Astrocyte of the cerebellum (primary cell): Measurements from ENCODE around the gene IL1F10.

Experiments
- DNase-seq: peaks from one replicate; pipeline ENCODE4 v3.0.0-alpha.2; 2011; ENCODE audit warnings: low read depth
- H3K4me3 ChIP-seq: 2 replicates; pipeline ENCODE4 v1.5.1; 2011; ENCODE audit warnings: mild to moderate bottlenecking, low read depth, low read length, moderate library complexity
- in situ Hi-C: cut with HindIII; loops from 2 replicates; pipeline ENCODE4 v1.10.0; 2017; ENCODE audit warnings: low sequenced_read_pairs
- TF ChIP-seq, protein P1 (sequence below): IDR thresholded peaks from 2 replicates; pipeline ENCODE4 v1.5.1; 2012; ENCODE audit warnings: low read length, low read depth, moderate library complexity, mild to moderate bottlenecking; ENCODE audit errors: missing control alignments

IL1F10 gene, protein sequence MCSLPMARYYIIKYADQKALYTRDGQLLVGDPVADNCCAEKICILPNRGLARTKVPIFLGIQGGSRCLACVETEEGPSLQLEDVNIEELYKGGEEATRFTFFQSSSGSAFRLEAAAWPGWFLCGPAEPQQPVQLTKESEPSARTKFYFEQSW

DNA sequence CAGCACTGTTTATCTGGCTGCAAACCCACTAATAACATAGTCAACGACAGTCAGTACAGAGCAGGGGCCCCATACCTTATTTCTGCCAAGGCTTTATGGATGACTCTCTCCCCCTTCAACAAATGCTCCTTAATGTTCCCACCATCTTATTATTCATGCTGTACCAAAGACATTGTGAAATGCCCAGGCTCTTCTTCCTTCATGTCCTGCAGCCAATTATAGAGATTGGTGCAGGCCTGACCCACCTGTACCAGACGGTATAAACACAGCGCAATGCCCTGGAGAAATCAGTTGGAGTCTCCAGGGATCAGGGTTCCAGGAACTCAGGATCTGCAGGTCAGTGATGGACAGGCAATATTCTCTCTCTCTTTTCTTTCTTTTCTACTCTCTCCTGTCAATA, at the start of gene IL1F10:
Gene IL1F10 (plus strand): TSS at position 290 of the 400 bp plus-strand sequence. CDS start 4,769 bp downstream, outside the sequence.
- no peak for DNase-seq
- in situ Hi-C loops = no loop called here
- TF ChIP-seq, protein P1, sequence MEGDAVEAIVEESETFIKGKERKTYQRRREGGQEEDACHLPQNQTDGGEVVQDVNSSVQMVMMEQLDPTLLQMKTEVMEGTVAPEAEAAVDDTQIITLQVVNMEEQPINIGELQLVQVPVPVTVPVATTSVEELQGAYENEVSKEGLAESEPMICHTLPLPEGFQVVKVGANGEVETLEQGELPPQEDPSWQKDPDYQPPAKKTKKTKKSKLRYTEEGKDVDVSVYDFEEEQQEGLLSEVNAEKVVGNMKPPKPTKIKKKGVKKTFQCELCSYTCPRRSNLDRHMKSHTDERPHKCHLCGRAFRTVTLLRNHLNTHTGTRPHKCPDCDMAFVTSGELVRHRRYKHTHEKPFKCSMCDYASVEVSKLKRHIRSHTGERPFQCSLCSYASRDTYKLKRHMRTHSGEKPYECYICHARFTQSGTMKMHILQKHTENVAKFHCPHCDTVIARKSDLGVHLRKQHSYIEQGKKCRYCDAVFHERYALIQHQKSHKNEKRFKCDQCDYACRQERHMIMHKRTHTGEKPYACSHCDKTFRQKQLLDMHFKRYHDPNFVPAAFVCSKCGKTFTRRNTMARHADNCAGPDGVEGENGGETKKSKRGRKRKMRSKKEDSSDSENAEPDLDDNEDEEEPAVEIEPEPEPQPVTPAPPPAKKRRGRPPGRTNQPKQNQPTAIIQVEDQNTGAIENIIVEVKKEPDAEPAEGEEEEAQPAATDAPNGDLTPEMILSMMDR = no peak
- no peak within 1 kb of the TSS for H3K4me3 ChIP-seq

GRCh38 chr2:113018509-113018908, 49.3 kb upstream of the IL1F10 start:
- TF ChIP-seq, protein P1 = no peak
- in situ Hi-C loops = no loop called here

DNA sequence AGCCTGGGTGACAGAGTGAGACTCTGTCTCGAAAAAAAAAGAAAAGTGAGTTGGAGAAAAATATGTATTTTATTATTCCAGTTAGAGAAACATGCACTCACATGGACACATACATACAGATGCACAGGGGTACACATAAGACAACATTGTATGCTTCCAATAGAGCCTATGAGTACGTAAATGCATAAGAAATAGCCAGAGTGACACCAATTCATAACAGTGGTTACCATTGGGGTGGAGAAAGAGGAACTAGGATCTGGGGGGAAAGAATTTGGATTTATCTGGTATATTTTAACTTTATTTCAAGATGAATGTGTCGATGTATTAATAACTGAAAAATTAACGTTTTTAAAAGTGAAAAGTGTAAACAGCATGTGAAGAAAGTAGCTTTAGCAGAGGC, 46.5 kb upstream of the IL1F10 start:
- DNase-seq = no peak
- no peak overlapping the region for H3K4me3 ChIP-seq
- TF ChIP-seq, protein P1 = no peak
- in situ Hi-C loops = no loop called here

More at GRCh38 chr2:113018509-113018908, 49.3 kb upstream of the IL1F10 start:
- no peak for DNase-seq
- H3K4me3 ChIP-seq = no peak overlapping the region

DNA sequence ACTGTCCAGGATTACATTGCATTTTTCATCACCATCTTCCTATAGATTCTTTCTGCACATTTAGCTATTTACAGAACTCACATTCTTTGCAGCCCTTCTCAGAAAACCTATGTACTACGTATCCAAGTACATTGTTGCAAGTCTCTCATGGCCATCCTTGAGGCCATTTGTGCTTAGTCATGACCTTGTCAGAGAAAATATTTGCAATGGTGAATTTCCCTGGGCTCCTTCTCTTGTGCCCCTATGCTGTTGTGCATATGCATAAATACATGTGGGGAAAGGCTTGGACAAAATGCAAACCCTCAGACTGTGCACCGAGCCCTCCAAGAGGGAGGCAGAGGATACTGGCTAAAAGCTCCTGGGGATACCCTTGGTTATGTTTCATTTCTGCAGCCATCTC, 43.0 kb upstream of the IL1F10 start:
- TF ChIP-seq, protein P1 = no peak
- no peak for DNase-seq
- in situ Hi-C loops = no loop called here
- H3K4me3 ChIP-seq = no peak overlapping the region

DNA sequence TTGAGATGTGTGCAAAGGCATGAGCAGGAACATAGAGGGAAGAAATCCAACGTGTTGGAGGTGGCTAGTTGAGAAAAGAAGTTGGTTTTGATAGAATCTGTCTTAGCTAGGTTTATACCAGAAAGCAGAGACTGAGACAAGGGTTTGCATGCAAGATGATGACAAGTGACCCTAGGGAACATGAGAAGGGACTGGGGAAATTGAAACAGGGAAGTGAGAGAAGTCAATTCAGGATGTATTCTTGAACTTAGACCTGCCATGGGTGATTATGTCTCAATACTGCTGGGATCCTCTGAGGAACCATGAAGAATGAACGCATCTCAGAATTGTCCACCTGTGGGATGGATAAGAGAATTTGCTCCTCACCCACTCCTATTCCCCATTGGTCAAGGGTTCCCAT, 42.0 kb upstream of the IL1F10 start:
- in situ Hi-C loops = no loop called here
- DNase-seq = no peak
- TF ChIP-seq, protein P1 = no peak
- no peak overlapping the region for H3K4me3 ChIP-seq

GRCh38 chr2:113027691-113028090, 40.1 kb upstream of the IL1F10 start:
- TF ChIP-seq, protein P1 = no peak
- no peak for DNase-seq
- in situ Hi-C loops = no loop called here
- no peak overlapping the region for H3K4me3 ChIP-seq
